Choroid plexus epithelial cell (primary cell): Measurements from ENCODE around the gene EYS.
"Not testable (repeated sequence)": the region's sequence is repeated elsewhere in the genome, so short reads cannot be mapped to it uniquely, and the experiment has no call there.

Experiments used
- DNase-seq: peaks from one replicate; pipeline ENCODE4 v3.0.0-alpha.2; 2010; ENCODE audit warnings: low read depth
- H3K4me3 ChIP-seq: 2 replicates; pipeline ENCODE4 v1.5.1; 2011; ENCODE audit warnings: low read depth, mild to moderate bottlenecking, control low read depth, low read length, moderate library complexity
- CTCF ChIP-seq: conservative IDR thresholded peaks from 2 replicates; pipeline ENCODE4 v1.5.1; 2011; ENCODE audit warnings: low read depth, mild to moderate bottlenecking, control low read depth, inconsistent platforms, low read length, moderate library complexity

EYS gene

GRCh38 chr6:63859528-63859927, 1847.5 kb downstream of the EYS start:
- TF ChIP-seq CTCF = no peak
- peak; percentile 20 for DNase-seq
- H3K4me3 ChIP-seq = no peak overlapping the region

GRCh38 chr6:63858691-63859090, 1848.3 kb downstream of the EYS start:
- no peak overlapping the region for H3K4me3 ChIP-seq
- DNase-seq = no peak
- TF ChIP-seq CTCF = no peak

GRCh38 chr6:63856271-63856670, 1850.8 kb downstream of the EYS start:
- no peak for TF ChIP-seq CTCF
- DNase-seq = no peak
- no peak overlapping the region for H3K4me3 ChIP-seq

- peak; percentile 47 for DNase-seq
- no peak for TF ChIP-seq CTCF
- no peak overlapping the region for H3K4me3 ChIP-seq
Observed at GRCh38 chr6:63844287-63844686, 1862.7 kb downstream of the EYS start.

- peak; percentile 30 for DNase-seq
- no peak for TF ChIP-seq CTCF
- no peak overlapping the region for H3K4me3 ChIP-seq
Observed at GRCh38 chr6:63839485-63839884, 1867.5 kb downstream of the EYS start.

- DNase-seq = not testable (repeated sequence)
Observed at GRCh38 chr6:63828678-63829077, 1878.3 kb downstream of the EYS start.

GRCh38 chr6:63824722-63825121, 1882.3 kb downstream of the EYS start:
- DNase-seq = no peak
- H3K4me3 ChIP-seq = no peak overlapping the region
- no peak for TF ChIP-seq CTCF

More at GRCh38 chr6:63828678-63829077, 1878.3 kb downstream of the EYS start:
- not testable (repeated sequence) for H3K4me3 ChIP-seq

GRCh38 chr6:63821442-63821841, 1885.6 kb downstream of the EYS start:
- H3K4me3 ChIP-seq = no peak overlapping the region
- no peak for DNase-seq
- no peak for TF ChIP-seq CTCF
